ENCODE measurements around the gene VSIG8.

The VSIG8 gene

GRCh38 chr1:159827102-159827490 lies 35.4 kb downstream of the VSIG8 start:
- ATAC-seq, result no peak
- TF ChIP-seq CSRNP3 (CRISPR knock-in tag; IDR thresholded peaks at IDR 0.05), result no peak
- no peak for TF ChIP-seq ZFP30 (CRISPR knock-in tag; IDR thresholded peaks at IDR 0.05)
- TF ChIP-seq ISL1 (CRISPR knock-in tag; IDR thresholded peaks at IDR 0.05), result no peak
- TF ChIP-seq CREB5 (CRISPR knock-in tag; IDR thresholded peaks at IDR 0.05; ENCODE audit: low read depth), result no peak

GRCh38 chr1:159826441-159827101 lies 35.9 kb downstream of the VSIG8 start, which contains the start of gene SLAMF8:
TSS of gene SLAMF8 (plus strand) at chr1:159826873. CDS start at chr1:159826899, 26 bp downstream.
- TF ChIP-seq ZNF565 (CRISPR knock-in tag; conservative IDR thresholded peaks at IDR 0.05; ENCODE audit: low read depth), result no peak
- TF ChIP-seq BACH2 (CRISPR knock-in tag; IDR thresholded peaks at IDR 0.05; ENCODE audit: borderline replicate concordance), result no peak
- TF ChIP-seq ZFP3 (CRISPR knock-in tag; IDR thresholded peaks at IDR 0.05), result no peak
- TF ChIP-seq TSHZ2 (CRISPR knock-in tag; IDR thresholded peaks at IDR 0.05), result no peak
- no peak for TF ChIP-seq ESRRG (CRISPR knock-in tag; IDR thresholded peaks at IDR 0.05)
- no peak for TF ChIP-seq ZNF8 (CRISPR knock-in tag; IDR thresholded peaks at IDR 0.05)
- no peak for TF ChIP-seq TCF4 (CRISPR knock-in tag; IDR thresholded peaks at IDR 0.05; ENCODE audit: borderline replicate concordance)
- TF ChIP-seq ARNTL (CRISPR knock-in tag; IDR thresholded peaks at IDR 0.05; ENCODE audit: borderline replicate concordance, low read depth), result no peak
- no peak for TF ChIP-seq CSRNP3 (CRISPR knock-in tag; IDR thresholded peaks at IDR 0.05)
- TF ChIP-seq ZNF70 (CRISPR knock-in tag; IDR thresholded peaks at IDR 0.05), result no peak
- no peak for TF ChIP-seq ZC3H10 (CRISPR knock-in tag; IDR thresholded peaks at IDR 0.05)
- no peak for TF ChIP-seq ZFP30 (CRISPR knock-in tag; IDR thresholded peaks at IDR 0.05)
- TF ChIP-seq OSR1 (CRISPR knock-in tag; IDR thresholded peaks at IDR 0.05), result no peak
- TF ChIP-seq CSDC2 (CRISPR knock-in tag; IDR thresholded peaks at IDR 0.05), result no peak
- no peak for TF ChIP-seq PATZ1 (CRISPR knock-in tag; IDR thresholded peaks at IDR 0.05; ENCODE audit: borderline replicate concordance)
- no peak for TF ChIP-seq TOX (CRISPR knock-in tag; IDR thresholded peaks at IDR 0.05; ENCODE audit: borderline replicate concordance)
- TF ChIP-seq POU6F1 (CRISPR knock-in tag; IDR thresholded peaks at IDR 0.05; ENCODE audit: borderline replicate concordance, low read depth), result no peak

GRCh38 chr1:159825564-159825963 lies 36.9 kb downstream of the VSIG8 start:
- ATAC-seq, result no peak
- no peak for TF ChIP-seq ESRRG (CRISPR knock-in tag; IDR thresholded peaks at IDR 0.05)
- no peak for TF ChIP-seq TOX (CRISPR knock-in tag; IDR thresholded peaks at IDR 0.05; ENCODE audit: borderline replicate concordance)
- no peak for TF ChIP-seq ARNTL (CRISPR knock-in tag; IDR thresholded peaks at IDR 0.05; ENCODE audit: borderline replicate concordance, low read depth)
- TF ChIP-seq BACH2 (CRISPR knock-in tag; IDR thresholded peaks at IDR 0.05; ENCODE audit: borderline replicate concordance), result no peak
- TF ChIP-seq ZC3H10 (CRISPR knock-in tag; IDR thresholded peaks at IDR 0.05), result no peak
- no peak for TF ChIP-seq CSRNP3 (CRISPR knock-in tag; IDR thresholded peaks at IDR 0.05)
- TF ChIP-seq POU6F1 (CRISPR knock-in tag; IDR thresholded peaks at IDR 0.05; ENCODE audit: borderline replicate concordance, low read depth), result no peak
- no peak for TF ChIP-seq RARB (CRISPR knock-in tag; IDR thresholded peaks at IDR 0.05)
- no peak for TF ChIP-seq OSR1 (CRISPR knock-in tag; IDR thresholded peaks at IDR 0.05)
- TF ChIP-seq GLIS3 (CRISPR knock-in tag; IDR thresholded peaks at IDR 0.05), result no peak
- TF ChIP-seq ZFP30 (CRISPR knock-in tag; IDR thresholded peaks at IDR 0.05), result no peak

More at GRCh38 chr1:159826441-159827101, 35.9 kb downstream of the VSIG8 start, which contains the start of gene SLAMF8:
- ATAC-seq, result no peak

Data from SK-N-SH treated with all-trans-retinoic acid at 6 μM for 48 hours (cell line).